GM12865 (cell line): ENCODE results near the gene SSTR3.

Experiments
- DNase-seq: peaks from one replicate; pipeline ENCODE4 v3.0.0; 2010; ENCODE audit warnings: low read depth
- H3K4me3 ChIP-seq: 2 replicates; pipeline ENCODE4 v1.5.1; 2011; ENCODE audit warnings: mild to moderate bottlenecking, low read depth, low read length, control low read depth
- TF ChIP-seq, protein P1 (sequence below): IDR thresholded peaks from 2 replicates; pipeline ENCODE4 v1.5.1; 2011; ENCODE audit warnings: low read length, control low read depth, low read depth, inconsistent platforms; ENCODE audit not compliant: insufficient read depth; ENCODE audit errors: missing control alignments

Gene SSTR3

DNA sequence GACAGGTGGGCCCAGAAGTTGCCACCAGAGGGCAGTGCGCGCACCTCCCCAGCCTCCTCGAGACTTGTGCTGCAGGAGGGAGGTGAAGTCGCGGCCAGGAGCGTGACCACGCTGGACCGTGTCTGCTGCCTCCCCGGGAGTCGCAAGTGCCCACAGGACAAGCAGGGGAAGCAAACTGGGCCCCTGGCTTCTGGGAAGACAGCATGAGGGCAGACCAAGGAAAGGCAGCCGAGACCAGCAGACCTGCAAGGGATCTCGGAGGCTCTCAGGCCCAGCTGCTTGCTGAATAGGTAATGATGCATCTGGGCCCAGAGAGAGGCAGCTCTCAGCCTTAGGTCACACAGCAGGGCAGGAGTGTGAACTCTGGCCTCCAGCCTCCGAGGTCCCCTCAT, 45.6 kb downstream of the SSTR3 start:
- TF ChIP-seq, protein P1, sequence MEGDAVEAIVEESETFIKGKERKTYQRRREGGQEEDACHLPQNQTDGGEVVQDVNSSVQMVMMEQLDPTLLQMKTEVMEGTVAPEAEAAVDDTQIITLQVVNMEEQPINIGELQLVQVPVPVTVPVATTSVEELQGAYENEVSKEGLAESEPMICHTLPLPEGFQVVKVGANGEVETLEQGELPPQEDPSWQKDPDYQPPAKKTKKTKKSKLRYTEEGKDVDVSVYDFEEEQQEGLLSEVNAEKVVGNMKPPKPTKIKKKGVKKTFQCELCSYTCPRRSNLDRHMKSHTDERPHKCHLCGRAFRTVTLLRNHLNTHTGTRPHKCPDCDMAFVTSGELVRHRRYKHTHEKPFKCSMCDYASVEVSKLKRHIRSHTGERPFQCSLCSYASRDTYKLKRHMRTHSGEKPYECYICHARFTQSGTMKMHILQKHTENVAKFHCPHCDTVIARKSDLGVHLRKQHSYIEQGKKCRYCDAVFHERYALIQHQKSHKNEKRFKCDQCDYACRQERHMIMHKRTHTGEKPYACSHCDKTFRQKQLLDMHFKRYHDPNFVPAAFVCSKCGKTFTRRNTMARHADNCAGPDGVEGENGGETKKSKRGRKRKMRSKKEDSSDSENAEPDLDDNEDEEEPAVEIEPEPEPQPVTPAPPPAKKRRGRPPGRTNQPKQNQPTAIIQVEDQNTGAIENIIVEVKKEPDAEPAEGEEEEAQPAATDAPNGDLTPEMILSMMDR: peak; percentile 93

GRCh38 chr22:37165940-37166674, 46.2 kb downstream of the SSTR3 start:
- H3K4me3 ChIP-seq: no peak overlapping the region
- TF ChIP-seq, protein P1: no peak
- DNase-seq: no peak

More for the DNA sequence above, 45.6 kb downstream of the SSTR3 start:
- peak; percentile 91 for DNase-seq
- H3K4me3 ChIP-seq: peak overlapping the region; percentile 30

GRCh38 chr22:37165066-37165465, 47.2 kb downstream of the SSTR3 start:
- DNase-seq: no peak
- TF ChIP-seq, protein P1: no peak
- peak overlapping the region; percentile 59 for H3K4me3 ChIP-seq

DNA sequence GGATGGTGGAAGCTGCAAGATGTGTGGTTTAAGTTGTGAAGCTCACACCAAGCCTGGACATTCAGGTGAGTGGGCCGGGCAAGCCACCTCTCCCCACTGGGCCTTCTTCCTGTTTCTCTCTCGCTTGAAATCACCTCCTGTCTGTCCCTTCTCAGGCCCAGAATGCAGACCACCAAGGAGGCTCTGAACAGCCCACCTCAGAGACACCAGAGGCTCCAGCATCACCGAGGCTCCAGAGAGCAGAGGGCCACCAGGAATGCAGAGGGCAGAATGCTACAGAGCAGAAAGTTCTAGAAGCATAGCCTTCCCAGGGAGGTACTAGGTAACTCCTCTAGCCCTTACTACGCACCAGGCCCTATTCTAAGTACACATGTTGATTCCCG, 47.8 kb downstream of the SSTR3 start:
- peak overlapping the region; percentile 59 for H3K4me3 ChIP-seq
- TF ChIP-seq, protein P1: no peak
- no peak for DNase-seq

DNA sequence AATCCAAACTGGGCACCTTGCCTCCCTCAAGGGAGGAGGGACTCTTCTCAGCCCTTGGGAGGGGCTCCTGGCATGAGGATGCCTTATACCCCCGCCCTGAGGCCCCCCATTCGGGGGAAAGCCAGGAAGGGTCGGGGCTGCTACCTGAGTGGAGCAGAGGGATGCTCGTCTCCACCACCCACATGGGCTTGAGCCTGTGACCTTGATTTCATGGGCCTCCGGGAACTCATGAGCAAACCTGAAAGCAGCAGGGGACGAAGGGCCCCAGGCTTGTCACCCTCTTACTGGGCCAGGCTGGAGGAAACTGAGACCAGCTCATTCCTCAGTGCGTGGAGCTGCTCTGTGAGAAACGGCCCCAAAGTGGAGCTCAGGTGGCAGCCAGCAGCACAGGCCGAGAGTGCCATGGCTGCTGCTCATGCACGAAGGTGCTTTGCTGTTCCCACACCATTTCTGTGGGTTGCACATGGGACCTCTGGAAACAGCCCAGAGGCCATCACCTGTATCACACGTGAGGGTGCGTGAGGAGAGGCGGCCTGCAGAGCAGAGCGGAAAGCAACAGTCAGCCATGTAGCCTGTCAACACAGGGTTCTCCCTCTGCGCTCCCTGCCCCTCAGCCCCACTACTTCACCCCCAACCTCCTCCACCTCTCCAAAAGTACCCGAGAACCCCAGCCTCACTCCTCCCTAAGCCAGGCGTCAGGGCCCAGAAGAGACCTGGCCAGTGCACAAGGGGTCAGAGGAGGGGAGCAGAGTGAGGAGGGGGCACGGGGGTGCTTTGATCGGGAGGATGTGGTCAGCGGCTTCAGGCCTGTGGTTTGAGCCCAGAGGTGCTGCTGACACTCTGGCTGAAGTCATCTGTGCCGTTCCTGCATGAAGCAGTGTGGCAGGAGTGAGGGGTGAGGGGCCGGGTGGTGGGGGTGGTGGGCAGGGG, 48.4 kb downstream of the SSTR3 start:
- DNase-seq: peak; percentile 96
- TF ChIP-seq, protein P1: no peak
- peak overlapping the region; percentile 51 for H3K4me3 ChIP-seq

DNA sequence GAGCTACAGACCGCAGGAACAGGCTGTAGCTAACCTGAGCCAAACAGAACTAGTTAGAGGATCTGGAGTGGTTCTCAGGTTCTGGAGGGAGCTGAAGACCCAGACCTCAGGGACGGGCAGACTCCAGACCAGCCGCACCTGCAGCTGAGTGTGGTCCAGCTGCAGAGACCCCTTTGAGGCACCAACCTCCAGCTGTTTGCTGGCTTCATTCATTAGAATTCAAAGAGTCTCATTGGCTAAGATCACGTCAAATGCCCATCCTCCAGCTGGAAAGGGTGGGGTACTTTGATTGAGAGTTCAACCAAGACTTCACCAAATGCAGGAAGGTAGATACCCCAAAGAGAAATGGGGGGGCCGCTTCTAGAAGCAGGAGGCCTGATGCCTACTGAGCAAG, 49.2 kb downstream of the SSTR3 start:
- TF ChIP-seq, protein P1: no peak
- DNase-seq: no peak
- H3K4me3 ChIP-seq: peak overlapping the region; percentile 51
